K562 (cell line): ENCODE measurements around the gene IMMP2L. TPM values are rescaled to one million over a fixed set of nuclear protein-coding genes. Genes with fewer than 3 reads are reported as not detected.

Source experiments
- ADNP ChIP-seq: fragments of 200-800 bp; sonication (Bioruptor generic); IDR thresholded peaks from 2 replicates; pipeline ENCODE4 v1.6.1; 2016; ENCODE audit warnings: missing genetic modification characterization, missing compliant biosample characterization
- CBX5 ChIP-seq: IDR thresholded peaks from 2 replicates; pipeline ENCODE4 v1.6.1; 2014; ENCODE audit warnings: low read depth, borderline replicate concordance
- HDAC3 ChIP-seq: fragments of 450-650 bp; IDR thresholded peaks from 2 replicates; pipeline ENCODE4 v1.6.1; 2018; ENCODE audit warnings: borderline replicate concordance, mild to moderate bottlenecking, moderate library complexity; ENCODE audit not compliant: partially characterized antibody
- NCOR1 ChIP-seq: fragments of 450-650 bp; IDR thresholded peaks from 2 replicates; pipeline ENCODE4 v1.6.1; 2016; ENCODE audit warnings: mild to moderate bottlenecking, moderate library complexity
- NELFE ChIP-seq: IDR thresholded peaks from 2 replicates; pipeline ENCODE4 v1.6.1; 2011; ENCODE audit warnings: mild to moderate bottlenecking; ENCODE audit not compliant: insufficient read depth, insufficient read length
- NFIC ChIP-seq: fragments of 450-650 bp; IDR thresholded peaks from 2 replicates; pipeline ENCODE4 v1.6.1; 2017; ENCODE audit warnings: mild to moderate bottlenecking, inconsistent platforms
- SIN3A ChIP-seq, 2 experiments: fragments of 150-350 bp in 1 of 2; IDR thresholded peaks; 2 replicates each; pipeline ENCODE4 v1.6.1; 2011 to 2016; ENCODE audit warnings: borderline replicate concordance in 2 of 2, low read depth in 2 of 2, low read length in 2 of 2, mild to moderate bottlenecking in 2 of 2, moderate library complexity in 2 of 2; ENCODE audit not compliant: control insufficient read depth in 1 of 2
- ZFPM2 ChIP-seq: fragments of 250-450 bp; sonication (Bioruptor Pico); IDR thresholded peaks from 2 replicates; pipeline ENCODE4 v1.5.1; 2022; ENCODE audit warnings: mild to moderate bottlenecking
- ZNF589 ChIP-seq: fragments of 200-800 bp; sonication (Bioruptor generic); IDR thresholded peaks from 2 replicates; pipeline ENCODE4 v1.6.1; 2016; ENCODE audit warnings: low read depth, missing genetic modification characterization, missing compliant biosample characterization
- ZNF830 ChIP-seq: fragments of 250-450 bp; sonication (Bioruptor Pico); IDR thresholded peaks from 2 replicates; pipeline ENCODE4 v1.5.0; 2021; ENCODE audit warnings: mild to moderate bottlenecking
- polyA plus RNA-seq, 8 experiments: library from polyadenylated mRNA; depleted of rRNA in 4 of 8; stranded (reverse) in 5 of 8; unstranded in 3 of 8; fragments of >200 nt; fragmentation: Nextera tagmentation in 2 of 8; fragmentation: Illumina TruSeq in 1 of 8; extraction: Ambion mirVana in 2 of 8; extraction: Trizol in 1 of 8; gene quantifications; 2 replicates each; pipeline versions ENCODE4 v1.2.1 to v1.2.3, GENCODE V29; 2011 to 2014; ENCODE audit warnings: inconsistent platforms in 1 of 8, missing spikeins in 1 of 8
- total RNA-seq, 7 experiments: library from RNA; depleted of rRNA in 6 of 7; stranded (reverse); fragments of >200 nt in 6 of 7; fragmentation: Illumina TruSeq in 2 of 7; extraction: Trizol in 2 of 7; gene quantifications; 2 replicates each; pipeline versions ENCODE4 v1.2.1 to v1.2.3, GENCODE V29; 2011 to 2021; ENCODE audit warnings: low replicate concordance in 1 of 7
- TF ChIP-seq, protein P1 (sequence below): fragments of 450-650 bp; formaldehyde crosslinking; IDR thresholded peaks from 2 replicates; pipeline ENCODE4 v1.4.0; 2020; ENCODE audit warnings: mild to moderate bottlenecking, moderate library complexity
- TF ChIP-seq, protein P2 (sequence below): sonication (generic); formaldehyde crosslinking; IDR thresholded peaks from 2 replicates; pipeline ENCODE4 v1.8.0; 2022; ENCODE audit warnings: mild to moderate bottlenecking, missing genetic modification reagents
- TF ChIP-seq, protein P3 (sequence below): fragments of 450-650 bp; IDR thresholded peaks from 2 replicates; pipeline ENCODE4 v1.7.1; 2018; ENCODE audit warnings: mild to moderate bottlenecking, low read depth; ENCODE audit not compliant: partially characterized antibody
- TF ChIP-seq, protein P4 (sequence below): fragments of 150-350 bp; IDR thresholded peaks from 2 replicates; pipeline ENCODE4 v1.6.1; 2014; ENCODE audit warnings: low read depth, mild to moderate bottlenecking, low read length, borderline replicate concordance
- TF ChIP-seq, protein P5 (sequence below), 2 experiments: fragments of 200-800 bp in 1 of 2; sonication (Bioruptor generic) in 1 of 2; sonication (generic) in 1 of 2; formaldehyde crosslinking in 1 of 2; IDR thresholded peaks in 1 of 2; conservative IDR thresholded peaks in 1 of 2; 2 replicates each; pipeline versions ENCODE4 v1.5.0 to v1.6.1; 2016 to 2020; ENCODE audit warnings: missing compliant biosample characterization in 1 of 2, missing genetic modification characterization in 1 of 2, missing genetic modification reagents in 1 of 2

Gene IMMP2L
- total and polyA plus RNA-seq, 9 of the 15 experiments (the other 6 are each of a cell fraction or from before 2014, with no cell fraction given) = 29.7 to 116 (median 53.0) TPM

DNA sequence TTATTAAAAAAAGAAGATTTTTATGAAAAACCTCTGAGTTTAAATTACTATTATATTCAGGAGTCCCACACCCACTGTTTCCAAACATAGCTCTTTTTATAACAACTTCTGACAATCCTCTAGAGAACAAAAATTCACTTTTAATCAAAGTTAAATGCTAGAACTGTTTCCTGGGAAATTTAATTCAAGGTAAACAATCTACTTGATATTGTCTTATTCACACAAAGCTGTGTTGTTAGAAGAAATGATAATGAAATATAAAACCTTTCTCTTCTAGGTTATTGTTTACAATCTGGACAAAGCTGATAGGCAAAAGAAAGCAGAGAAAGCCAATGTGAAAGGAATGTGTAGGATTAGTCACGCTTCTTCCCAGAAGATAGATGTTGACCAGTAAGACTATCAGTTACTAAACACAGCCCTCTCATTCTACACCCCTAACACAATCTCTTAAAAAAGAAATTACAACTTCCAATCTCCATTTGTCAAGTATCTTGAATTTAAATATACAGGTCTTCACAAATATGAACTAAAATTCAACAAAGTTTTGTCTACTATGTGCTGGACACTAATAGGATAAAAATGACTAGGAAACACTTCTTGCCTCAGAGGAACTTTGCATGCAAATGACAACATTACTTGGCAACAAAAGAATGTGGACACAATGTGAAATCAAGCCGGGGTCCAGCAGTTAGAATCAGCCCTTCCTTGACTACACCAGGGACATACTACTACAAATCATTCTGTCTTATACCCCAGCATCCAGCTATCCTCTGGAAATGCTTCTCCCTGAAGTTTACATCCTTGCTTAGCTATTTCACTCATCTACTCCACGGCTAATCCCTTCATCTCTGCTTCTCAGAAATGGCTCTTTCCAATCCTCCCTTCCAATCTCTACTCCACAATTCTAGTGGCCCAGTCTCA is 123.7 kb downstream of the IMMP2L start (continued):
- TF ChIP-seq SIN3A (IDR thresholded peaks at IDR 0.05; ENCODE audit: borderline replicate concordance in 2 of 2, control insufficient read depth in 1 of 2, low read depth in 2 of 2, low read length in 2 of 2) (no peak), CBX5 (no peak), ADNP (tag) (peak; percentile 78), ZFPM2 (no peak), NELFE (no peak), HDAC3 (peak; percentile 95), NFIC (peak; percentile 87), NCOR1 (peak; percentile 98), ZNF589 (CRISPR knock-in tag) (peak; percentile 87; the same call in 1 of the 2 replicates), ZNF830 (CRISPR knock-in tag) (no peak)
- TF ChIP-seq, protein P1, sequence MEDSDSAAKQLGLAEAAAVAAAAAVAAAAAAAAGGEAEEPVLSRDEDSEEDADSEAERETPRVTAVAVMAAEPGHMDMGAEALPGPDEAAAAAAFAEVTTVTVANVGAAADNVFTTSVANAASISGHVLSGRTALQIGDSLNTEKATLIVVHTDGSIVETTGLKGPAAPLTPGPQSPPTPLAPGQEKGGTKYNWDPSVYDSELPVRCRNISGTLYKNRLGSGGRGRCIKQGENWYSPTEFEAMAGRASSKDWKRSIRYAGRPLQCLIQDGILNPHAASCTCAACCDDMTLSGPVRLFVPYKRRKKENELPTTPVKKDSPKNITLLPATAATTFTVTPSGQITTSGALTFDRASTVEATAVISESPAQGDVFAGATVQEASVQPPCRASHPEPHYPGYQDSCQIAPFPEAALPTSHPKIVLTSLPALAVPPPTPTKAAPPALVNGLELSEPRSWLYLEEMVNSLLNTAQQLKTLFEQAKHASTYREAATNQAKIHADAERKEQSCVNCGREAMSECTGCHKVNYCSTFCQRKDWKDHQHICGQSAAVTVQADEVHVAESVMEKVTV (CRISPR knock-in tag) = 0 out of 2 replicates have a peak, but pooled peaks have one; percentile 6
- TF ChIP-seq, protein P2, sequence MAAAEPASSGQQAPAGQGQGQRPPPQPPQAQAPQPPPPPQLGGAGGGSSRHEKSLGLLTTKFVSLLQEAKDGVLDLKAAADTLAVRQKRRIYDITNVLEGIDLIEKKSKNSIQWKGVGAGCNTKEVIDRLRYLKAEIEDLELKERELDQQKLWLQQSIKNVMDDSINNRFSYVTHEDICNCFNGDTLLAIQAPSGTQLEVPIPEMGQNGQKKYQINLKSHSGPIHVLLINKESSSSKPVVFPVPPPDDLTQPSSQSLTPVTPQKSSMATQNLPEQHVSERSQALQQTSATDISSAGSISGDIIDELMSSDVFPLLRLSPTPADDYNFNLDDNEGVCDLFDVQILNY (CRISPR knock-in tag) = no peak
- TF ChIP-seq, protein P3, sequence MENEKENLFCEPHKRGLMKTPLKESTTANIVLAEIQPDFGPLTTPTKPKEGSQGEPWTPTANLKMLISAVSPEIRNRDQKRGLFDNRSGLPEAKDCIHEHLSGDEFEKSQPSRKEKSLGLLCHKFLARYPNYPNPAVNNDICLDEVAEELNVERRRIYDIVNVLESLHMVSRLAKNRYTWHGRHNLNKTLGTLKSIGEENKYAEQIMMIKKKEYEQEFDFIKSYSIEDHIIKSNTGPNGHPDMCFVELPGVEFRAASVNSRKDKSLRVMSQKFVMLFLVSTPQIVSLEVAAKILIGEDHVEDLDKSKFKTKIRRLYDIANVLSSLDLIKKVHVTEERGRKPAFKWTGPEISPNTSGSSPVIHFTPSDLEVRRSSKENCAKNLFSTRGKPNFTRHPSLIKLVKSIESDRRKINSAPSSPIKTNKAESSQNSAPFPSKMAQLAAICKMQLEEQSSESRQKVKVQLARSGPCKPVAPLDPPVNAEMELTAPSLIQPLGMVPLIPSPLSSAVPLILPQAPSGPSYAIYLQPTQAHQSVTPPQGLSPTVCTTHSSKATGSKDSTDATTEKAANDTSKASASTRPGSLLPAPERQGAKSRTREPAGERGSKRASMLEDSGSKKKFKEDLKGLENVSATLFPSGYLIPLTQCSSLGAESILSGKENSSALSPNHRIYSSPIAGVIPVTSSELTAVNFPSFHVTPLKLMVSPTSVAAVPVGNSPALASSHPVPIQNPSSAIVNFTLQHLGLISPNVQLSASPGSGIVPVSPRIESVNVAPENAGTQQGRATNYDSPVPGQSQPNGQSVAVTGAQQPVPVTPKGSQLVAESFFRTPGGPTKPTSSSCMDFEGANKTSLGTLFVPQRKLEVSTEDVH = peak; percentile 47
- TF ChIP-seq, protein P4, sequence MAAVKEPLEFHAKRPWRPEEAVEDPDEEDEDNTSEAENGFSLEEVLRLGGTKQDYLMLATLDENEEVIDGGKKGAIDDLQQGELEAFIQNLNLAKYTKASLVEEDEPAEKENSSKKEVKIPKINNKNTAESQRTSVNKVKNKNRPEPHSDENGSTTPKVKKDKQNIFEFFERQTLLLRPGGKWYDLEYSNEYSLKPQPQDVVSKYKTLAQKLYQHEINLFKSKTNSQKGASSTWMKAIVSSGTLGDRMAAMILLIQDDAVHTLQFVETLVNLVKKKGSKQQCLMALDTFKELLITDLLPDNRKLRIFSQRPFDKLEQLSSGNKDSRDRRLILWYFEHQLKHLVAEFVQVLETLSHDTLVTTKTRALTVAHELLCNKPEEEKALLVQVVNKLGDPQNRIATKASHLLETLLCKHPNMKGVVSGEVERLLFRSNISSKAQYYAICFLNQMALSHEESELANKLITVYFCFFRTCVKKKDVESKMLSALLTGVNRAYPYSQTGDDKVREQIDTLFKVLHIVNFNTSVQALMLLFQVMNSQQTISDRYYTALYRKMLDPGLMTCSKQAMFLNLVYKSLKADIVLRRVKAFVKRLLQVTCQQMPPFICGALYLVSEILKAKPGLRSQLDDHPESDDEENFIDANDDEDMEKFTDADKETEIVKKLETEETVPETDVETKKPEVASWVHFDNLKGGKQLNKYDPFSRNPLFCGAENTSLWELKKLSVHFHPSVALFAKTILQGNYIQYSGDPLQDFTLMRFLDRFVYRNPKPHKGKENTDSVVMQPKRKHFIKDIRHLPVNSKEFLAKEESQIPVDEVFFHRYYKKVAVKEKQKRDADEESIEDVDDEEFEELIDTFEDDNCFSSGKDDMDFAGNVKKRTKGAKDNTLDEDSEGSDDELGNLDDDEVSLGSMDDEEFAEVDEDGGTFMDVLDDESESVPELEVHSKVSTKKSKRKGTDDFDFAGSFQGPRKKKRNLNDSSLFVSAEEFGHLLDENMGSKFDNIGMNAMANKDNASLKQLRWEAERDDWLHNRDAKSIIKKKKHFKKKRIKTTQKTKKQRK = no peak
- TF ChIP-seq, protein P5, sequence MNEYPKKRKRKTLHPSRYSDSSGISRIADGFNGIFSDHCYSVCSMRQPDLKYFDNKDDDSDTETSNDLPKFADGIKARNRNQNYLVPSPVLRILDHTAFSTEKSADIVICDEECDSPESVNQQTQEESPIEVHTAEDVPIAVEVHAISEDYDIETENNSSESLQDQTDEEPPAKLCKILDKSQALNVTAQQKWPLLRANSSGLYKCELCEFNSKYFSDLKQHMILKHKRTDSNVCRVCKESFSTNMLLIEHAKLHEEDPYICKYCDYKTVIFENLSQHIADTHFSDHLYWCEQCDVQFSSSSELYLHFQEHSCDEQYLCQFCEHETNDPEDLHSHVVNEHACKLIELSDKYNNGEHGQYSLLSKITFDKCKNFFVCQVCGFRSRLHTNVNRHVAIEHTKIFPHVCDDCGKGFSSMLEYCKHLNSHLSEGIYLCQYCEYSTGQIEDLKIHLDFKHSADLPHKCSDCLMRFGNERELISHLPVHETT (CRISPR knock-in tag; conservative IDR thresholded peaks at IDR 0.05 in 1 of 2, IDR thresholded peaks at IDR 0.05 in 1 of 2) = peak in 1 of 2 experiments; percentile 69; a peak in 1 of 4 replicates
